Sigmoid colon (tissue), 7 donors: Measurements from ENCODE around the gene RNF166. TPM values are rescaled to one million over a fixed set of nuclear protein-coding genes. Genes with fewer than 3 reads are reported as not detected.

Experiments used
- DNase-seq: peaks from one replicate; pipeline ENCODE4 v3.0.0-alpha.2; 2019
- H3K27ac ChIP-seq, 4 donors: fragments of 200-600 bp; sonication (generic); one replicate each; pipeline ENCODE4 v1.5.1; 2016 to 2019; ENCODE audit warnings: mild to moderate bottlenecking in 1 of 4
- H3K27me3 ChIP-seq, 3 donors: fragments of 200-600 bp; sonication (generic); one replicate each; pipeline ENCODE4 v1.5.1; 2019; ENCODE audit warnings: mild to moderate bottlenecking in 1 of 3
- H3K36me3 ChIP-seq, 4 donors: fragments of 200-600 bp; sonication (generic); one replicate each; pipeline ENCODE4 v1.5.1; 2016 to 2019
- H3K4me1 ChIP-seq, 4 donors: fragments of 200-600 bp; sonication (generic); one replicate each; pipeline ENCODE4 v1.5.1; 2017 to 2019
- H3K4me3 ChIP-seq, 4 donors: fragments of 200-600 bp; sonication (generic); one replicate each; pipeline ENCODE4 v1.5.1; 2017 to 2019; ENCODE audit warnings: mild to moderate bottlenecking in 2 of 4, moderate library complexity in 1 of 4
- H3K9me3 ChIP-seq, 4 donors: fragments of 200-600 bp in 3 of 4; sonication (generic) in 3 of 4; one replicate each; pipeline versions ENCODE4 v1.5.1 to v1.6.1; 2013 to 2019
- CTCF ChIP-seq, 4 experiments: fragments of 450-650 bp in 3 of 4; fragments of 200-600 bp in 1 of 4; IDR thresholded peaks; one replicate each; pipeline ENCODE4 v1.5.1; 2016 to 2019; ENCODE audit warnings: antibody characterized with exemption in 4 of 4, mild to moderate bottlenecking in 3 of 4, moderate library complexity in 2 of 4
- EP300 ChIP-seq, 4 donors: sonication (generic); formaldehyde crosslinking; IDR thresholded peaks; one replicate each; pipeline ENCODE4 v1.6.1; 2017; ENCODE audit warnings: antibody characterized with exemption in 4 of 4
- POLR2A ChIP-seq, 2 donors: fragments of 450-650 bp; IDR thresholded peaks; one replicate each; pipeline ENCODE4 v1.6.1; 2016; ENCODE audit warnings: antibody characterized with exemption in 2 of 2, mild to moderate bottlenecking in 2 of 2, moderate library complexity in 2 of 2
- POLR2AphosphoS5 ChIP-seq, 4 donors: sonication (generic); formaldehyde crosslinking; IDR thresholded peaks; one replicate each; pipeline ENCODE4 v1.6.1; 2017; ENCODE audit warnings: antibody characterized with exemption in 4 of 4
- WGBS, 2 donors: extraction: QIAGEN DNeasy Blood & Tissue Kit; methylation state at CpG; one replicate each; pipeline ENCODE4 v1.1.7; 2013; 5-methylcytosine and 5-hydroxymethylcytosine counted together
- intact Hi-C: fragments of 100-400 bp; cut with DNase I; formaldehyde crosslinking; loops from one replicate; pipeline ENCODE4 v1.15.1; 2023
- polyA plus RNA-seq, 3 donors: library from polyadenylated mRNA; stranded (reverse); fragments of 200-250 nt; gene quantifications; one replicate each; pipeline ENCODE4 v1.2.3, GENCODE V29; 2013
- total RNA-seq, 4 donors: library from RNA; depleted of rRNA; stranded (reverse); fragments of >200 nt; gene quantifications; one replicate each; pipeline ENCODE4 v1.1.0, GENCODE V29; 2016
- donor health status: healthy with polysubstance abuse.
- donor health status: Bipolar disorder and iron deficiency.
- donor health status: healthy.

Gene RNF166
- total and polyA plus RNA-seq, 7 donors = 5.4 to 34.8 (median 16.9) TPM

GRCh38 chr16:88739977-88740726 is 33.9 kb upstream of the RNF166 start:
- H3K4me3 ChIP-seq = no peak overlapping the region
- H3K27ac ChIP-seq = no peak overlapping the region
- no peaks in the 10 kb centered on the region for H3K27me3 ChIP-seq
- H3K4me1 ChIP-seq = peaks cover 0 to 28% (median 23%) of the 10 kb centered on the region in 4 donors
- DNase-seq = no peak
- TF ChIP-seq POLR2A (IDR thresholded peaks at IDR 0.05) = no peak
- TF ChIP-seq CTCF (IDR thresholded peaks at IDR 0.05) = no peak
- no peak for TF ChIP-seq EP300 (IDR thresholded peaks at IDR 0.05)
- TF ChIP-seq POLR2AphosphoS5 (IDR thresholded peaks at IDR 0.05) = no peak
- peaks cover 8 to 60% (median 38%) of the 10 kb centered on the region in 4 donors for H3K36me3 ChIP-seq
- WGBS, 2 donors = 91 to 94% methylated on average over 33 of the region's 33 CpGs
- no peaks in the 10 kb centered on the region for H3K9me3 ChIP-seq
- intact Hi-C loops = loop anchor here (5.0 to 10.0 kb wide), 2 partner anchors 117 to 475 kb away; partner anchors contain the start of genes GALNS, TRAPPC2L and ZNF778

DNA sequence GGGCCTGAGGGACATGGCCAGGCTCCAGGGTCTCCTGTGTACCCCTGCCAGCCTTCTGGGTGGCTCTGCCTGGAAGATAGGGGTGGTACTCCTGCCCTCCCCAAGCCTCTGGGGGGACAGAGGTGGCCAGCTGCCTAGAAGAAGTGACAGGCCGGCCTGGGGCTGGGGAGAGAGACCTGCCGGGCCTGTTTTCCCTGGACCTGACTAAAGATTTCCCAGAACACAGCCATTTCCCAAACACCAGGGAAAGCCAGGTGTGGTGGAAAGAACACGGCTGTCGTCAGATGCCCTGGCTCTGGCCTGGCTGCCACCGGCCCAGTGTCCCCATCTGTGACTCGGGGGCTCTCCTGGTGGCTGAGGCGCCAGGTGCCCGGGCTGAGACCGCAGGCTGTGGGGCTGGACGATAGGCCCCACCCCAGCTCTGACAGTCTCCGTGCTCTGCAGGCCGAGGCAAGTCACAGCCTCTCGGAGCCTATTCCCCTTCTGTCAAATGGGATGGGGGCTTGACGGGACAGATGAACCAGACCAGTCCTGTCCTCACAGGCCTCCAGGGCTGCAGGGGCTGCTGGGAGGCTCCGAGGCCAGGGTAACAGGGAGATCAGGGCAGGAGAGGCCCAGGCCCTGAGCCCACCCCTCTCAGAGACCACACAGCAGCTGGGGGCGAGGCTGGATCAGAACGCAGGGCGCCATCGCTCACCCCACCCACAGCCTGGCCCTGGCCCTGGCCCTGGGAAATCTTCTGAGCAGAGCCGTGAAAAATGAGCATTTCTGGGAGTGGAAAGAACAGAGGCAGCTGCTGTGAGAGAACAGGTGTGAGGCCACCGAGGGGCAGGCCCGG is 33.1 kb upstream of the RNF166 start:
- peaks cover 0 to 20% (median 15%) of the 10 kb centered on the region in 4 donors for H3K4me1 ChIP-seq
- H3K27me3 ChIP-seq = no peaks in the 10 kb centered on the region
- intact Hi-C loops = loop anchor here (5.0 kb wide), 1 partner anchor 118 kb away; the partner anchor contains the start of genes GALNS and TRAPPC2L
- H3K9me3 ChIP-seq = no peaks in the 10 kb centered on the region
- WGBS, 2 donors = 92 to 93% methylated on average over 22 of the region's 22 CpGs
- TF ChIP-seq CTCF (IDR thresholded peaks at IDR 0.05) = no peak
- no peak for TF ChIP-seq POLR2A (IDR thresholded peaks at IDR 0.05)
- no peak overlapping the region for H3K4me3 ChIP-seq
- H3K36me3 ChIP-seq = peaks cover 10 to 68% (median 46%) of the 10 kb centered on the region in 4 donors
- DNase-seq = no peak
- peak overlapping the region in 1 of 4 donors; percentile 60 for H3K27ac ChIP-seq

DNA sequence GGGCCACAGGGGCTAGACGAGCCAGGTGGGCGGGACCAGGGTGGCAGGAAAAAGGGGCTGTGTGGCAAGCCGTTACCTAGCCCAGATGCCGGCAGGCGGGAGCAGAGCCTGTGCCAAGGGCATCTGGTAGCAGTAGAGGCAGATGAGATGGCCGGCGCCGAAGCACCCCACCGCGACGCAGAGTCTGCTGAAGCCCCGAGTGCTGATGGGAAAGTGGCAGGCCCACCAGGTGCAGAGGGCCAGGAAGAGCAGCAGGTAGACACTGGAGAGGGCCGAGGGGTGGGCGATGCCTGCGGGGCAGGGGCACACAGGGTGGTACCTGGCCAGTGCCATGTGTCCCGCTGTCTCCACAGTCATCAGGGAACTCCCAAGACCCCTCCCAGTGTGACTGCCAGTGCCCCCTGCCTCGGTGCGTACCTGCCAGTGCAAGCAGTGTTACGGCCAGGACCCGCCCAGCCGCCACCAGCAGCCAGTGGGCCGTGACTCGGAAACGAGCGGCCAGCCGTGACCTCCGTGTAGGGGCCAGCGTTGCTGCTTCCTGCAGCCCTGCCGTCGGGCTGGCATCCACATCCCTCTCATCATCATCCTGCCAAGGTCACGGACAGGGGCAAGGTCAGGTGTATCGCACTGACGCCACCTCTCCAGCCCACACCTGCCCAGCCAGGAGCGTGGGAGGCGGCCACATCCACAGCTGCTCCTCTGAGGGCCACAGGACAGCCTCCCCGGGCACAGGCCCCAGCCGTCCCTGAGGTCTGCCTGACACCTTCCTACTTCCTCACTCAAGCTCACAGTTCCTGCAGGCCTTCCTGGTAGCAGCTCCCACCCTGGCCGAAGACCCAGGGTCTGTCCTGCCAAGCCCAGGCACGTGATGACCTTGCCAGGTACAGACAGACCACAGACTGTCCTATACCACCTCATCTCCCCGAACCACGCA is 32.2 kb upstream of the RNF166 start:
- H3K9me3 ChIP-seq = no peaks in the 10 kb centered on the region
- intact Hi-C loops = loop anchor here (5.0 kb wide), 1 partner anchor 119 kb away; the partner anchor contains the start of genes GALNS and TRAPPC2L
- H3K36me3 ChIP-seq = peaks cover 17 to 77% (median 55%) of the 10 kb centered on the region in 4 donors
- H3K27me3 ChIP-seq = no peaks in the 10 kb centered on the region
- H3K4me3 ChIP-seq = no peak overlapping the region
- TF ChIP-seq POLR2AphosphoS5 (IDR thresholded peaks at IDR 0.05) (no peak), POLR2A (IDR thresholded peaks at IDR 0.05) (no peak), CTCF (IDR thresholded peaks at IDR 0.05) (no peak), EP300 (IDR thresholded peaks at IDR 0.05) (no peak)
- 88 to 90% methylated on average over 41 of the region's 41 CpGs for WGBS, 2 donors
- peak overlapping the region in 3 of 4 donors; percentile 60 to 71 (median 65) for H3K27ac ChIP-seq
- H3K4me1 ChIP-seq = peaks cover 0 to 11% (median 9%) of the 10 kb centered on the region in 4 donors
- DNase-seq = no peak
